HepG2 (cell line): ENCODE results near the gene SPAG9. TPM values are rescaled to one million over a fixed set of nuclear protein-coding genes. Genes with fewer than 3 reads are reported as not detected.

Experiments
- ARID2 ChIP-seq: sonication (generic); formaldehyde crosslinking; IDR thresholded peaks from 2 replicates; pipeline ENCODE4 v1.8.1; 2022; ENCODE audit warnings: mild to moderate bottlenecking, missing genetic modification reagents, borderline replicate concordance
- ARNTL ChIP-seq: sonication (generic); formaldehyde crosslinking; IDR thresholded peaks from 2 replicates; pipeline ENCODE4 v1.4.0; 2020; ENCODE audit warnings: mild to moderate bottlenecking, missing genetic modification reagents
- IKZF4 ChIP-seq: sonication (generic); formaldehyde crosslinking; IDR thresholded peaks from 2 replicates; pipeline ENCODE4 v1.5.1; 2020; ENCODE audit warnings: borderline replicate concordance, mild to moderate bottlenecking, low read depth, missing genetic modification reagents; ENCODE audit errors: not compliant biosample characterization
- JUN ChIP-seq: sonication (generic); formaldehyde crosslinking; IDR thresholded peaks from 2 replicates; pipeline ENCODE4 v1.4.0; 2020; ENCODE audit warnings: mild to moderate bottlenecking, missing genetic modification reagents
- KDM3A ChIP-seq: IDR thresholded peaks from 2 replicates; pipeline ENCODE4 v1.6.1; 2018; ENCODE audit warnings: low read depth, missing compliant biosample characterization
- MAF1 ChIP-seq: sonication (generic); formaldehyde crosslinking; IDR thresholded peaks from 2 replicates; pipeline ENCODE4 v1.5.0; 2020; ENCODE audit warnings: missing genetic modification reagents, borderline replicate concordance
- NBN ChIP-seq: fragments of 450-650 bp; conservative IDR thresholded peaks from 2 replicates; pipeline ENCODE4 v1.6.1; 2017
- NCOA2 ChIP-seq: sonication (generic); formaldehyde crosslinking; IDR thresholded peaks from 2 replicates; pipeline ENCODE4 v1.8.0; 2022; ENCODE audit warnings: inconsistent platforms
- REPIN1 ChIP-seq: sonication (generic); formaldehyde crosslinking; IDR thresholded peaks from 2 replicates; pipeline ENCODE4 v1.8.0; 2022; ENCODE audit warnings: missing genetic modification reagents, low read depth, mild to moderate bottlenecking, borderline replicate concordance
- SIN3A ChIP-seq: IDR thresholded peaks from 2 replicates; pipeline ENCODE4 v1.6.1; 2011; ENCODE audit warnings: low read depth, mild to moderate bottlenecking, control low read depth, low read length, borderline replicate concordance
- TBX3 ChIP-seq: fragments of 450-650 bp; IDR thresholded peaks from 2 replicates; pipeline ENCODE4 v1.6.1; 2017; ENCODE audit warnings: antibody characterized with exemption, mild to moderate bottlenecking, inconsistent platforms, borderline replicate concordance
- YEATS4 ChIP-seq: sonication (generic); formaldehyde crosslinking; IDR thresholded peaks from 2 replicates; pipeline ENCODE4 v1.4.0; 2020; ENCODE audit warnings: missing genetic modification reagents, borderline replicate concordance
- ZBTB25 ChIP-seq: IDR thresholded peaks from 2 replicates; pipeline ENCODE4 v1.6.1; 2018; ENCODE audit warnings: missing genetic modification reagents
- ZNF280D ChIP-seq: sonication (generic); formaldehyde crosslinking; IDR thresholded peaks from 2 replicates; pipeline ENCODE4 v1.5.1; 2020; ENCODE audit warnings: mild to moderate bottlenecking, missing genetic modification reagents
- ZNF335 ChIP-seq: sonication (generic); formaldehyde crosslinking; IDR thresholded peaks from 2 replicates; pipeline ENCODE4 v1.4.0; 2020; ENCODE audit warnings: missing genetic modification reagents
- ZNF383 ChIP-seq: sonication (generic); formaldehyde crosslinking; IDR thresholded peaks from 2 replicates; pipeline ENCODE4 v1.4.0; 2020; ENCODE audit warnings: missing genetic modification reagents, mild to moderate bottlenecking, borderline replicate concordance
- ZNF512B ChIP-seq: sonication (generic); formaldehyde crosslinking; IDR thresholded peaks from 2 replicates; pipeline ENCODE4 v1.5.1; 2020; ENCODE audit warnings: missing genetic modification reagents, mild to moderate bottlenecking, borderline replicate concordance
- ZNF563 ChIP-seq: sonication (generic); formaldehyde crosslinking; IDR thresholded peaks from 2 replicates; pipeline ENCODE4 v1.8.0; 2022; ENCODE audit warnings: mild to moderate bottlenecking, moderate library complexity, missing genetic modification reagents
- ZNF800 ChIP-seq: sonication (generic); formaldehyde crosslinking; IDR thresholded peaks from 2 replicates; pipeline ENCODE4 v1.4.0; 2020; ENCODE audit warnings: missing genetic modification reagents
- polyA plus RNA-seq, 8 experiments: library from polyadenylated mRNA; depleted of rRNA in 3 of 8; stranded (reverse) in 7 of 8; unstranded in 1 of 8; fragments of >200 nt; fragmentation: Illumina TruSeq in 4 of 8; extraction: Trizol in 4 of 8; gene quantifications; 2 replicates each; pipeline versions ENCODE4 v1.2.1 to v1.2.3, GENCODE V29; 2011 to 2016; ENCODE audit warnings: low read depth in 4 of 8, missing spikeins in 1 of 8, mixed read lengths in 1 of 8; ENCODE audit not compliant: insufficient read depth in 1 of 8
- total RNA-seq, 5 experiments: library from RNA; depleted of rRNA; stranded (reverse); fragments of >200 nt; fragmentation: Illumina TruSeq; extraction: Trizol; gene quantifications; 2 replicates each; pipeline ENCODE4 v1.2.3, GENCODE V29; 2016; ENCODE audit warnings: low read depth in 1 of 5

SPAG9 gene
- total and polyA plus RNA-seq, 2 of the 13 experiments (the other 11 are each of a cell fraction or from before 2014, with no cell fraction given): 43.2 to 78.6 TPM

GRCh38 chr17:51166987-51167931, 46.6 kb upstream of the SPAG9 start (continued):
- TF ChIP-seq ZNF800 (CRISPR knock-in tag) (0 out of 2 replicates have a peak, but pooled peaks have one; percentile 44), ZNF280D (CRISPR knock-in tag) (no peak), ZNF563 (CRISPR knock-in tag) (no peak; the same call in 1 of the 2 replicates), ZBTB25 (CRISPR knock-in tag) (peak; percentile 10; the same call in 1 of the 2 replicates), ZNF335 (CRISPR knock-in tag) (no peak), SIN3A (no peak), ZNF512B (no peak), REPIN1 (CRISPR knock-in tag) (peak; percentile 75; the same call in 1 of the 2 replicates), NBN (no peak), ARID2 (CRISPR knock-in tag) (peak; percentile 95), ARNTL (CRISPR knock-in tag) (no peak; the same call in 1 of the 2 replicates), NCOA2 (CRISPR knock-in tag) (no peak), YEATS4 (peak; percentile 4; the same call in 1 of the 2 replicates), KDM3A (CRISPR knock-in tag) (no peak), JUN (CRISPR knock-in tag) (no peak), ZNF383 (CRISPR knock-in tag) (no peak), TBX3 (no peak), MAF1 (CRISPR knock-in tag) (no peak), IKZF4 (CRISPR knock-in tag) (no peak)
